Activated naive CD4-positive, alpha-beta T cell treated with anti-CD3 and anti-CD28 coated beads, Interleukin-2, amount 50 U/mL, for 16 hours (primary cell): ENCODE measurements around the gene ADRA2B.
"Not testable (repeated sequence)": the region's sequence is repeated elsewhere in the genome, so short reads cannot be mapped to it uniquely, and the experiment has no call there.

Experiments
- DNase-seq: peaks from one replicate; pipeline ENCODE4 v3.0.0-alpha.2; 2020

Gene ADRA2B

GRCh38 chr2:96065381-96065930 lies 50.9 kb downstream of the ADRA2B start:
- DNase-seq: no peak

- DNase-seq: not testable (repeated sequence)
Measured at GRCh38 chr2:96064760-96065159, 51.6 kb downstream of the ADRA2B start.

- not testable (repeated sequence) for DNase-seq
Measured at GRCh38 chr2:96064047-96064675, 52.2 kb downstream of the ADRA2B start.

- DNase-seq: not testable (repeated sequence)
Measured at GRCh38 chr2:96063116-96063899, 53.1 kb downstream of the ADRA2B start.
